HFF-Myc (cell line): ENCODE measurements around the gene GABRA6.

Source experiments
- DNase-seq: peaks from one replicate; pipeline ENCODE4 v3.0.0-alpha.2; 2011; ENCODE audit warnings: low read depth; ENCODE audit errors: extremely low read depth
- H3K4me3 ChIP-seq: replicated peaks from 2 replicates; pipeline ENCODE4 v1.5.1; 2011; ENCODE audit warnings: low read depth, mild to moderate bottlenecking, control low read depth, low read length
- TF ChIP-seq, protein P1 (sequence below): IDR thresholded peaks from 2 replicates; pipeline ENCODE4 v1.5.1; 2012; ENCODE audit warnings: mild to moderate bottlenecking, low read depth, low read length, control low read depth; ENCODE audit errors: missing control alignments

The GABRA6 gene

DNA sequence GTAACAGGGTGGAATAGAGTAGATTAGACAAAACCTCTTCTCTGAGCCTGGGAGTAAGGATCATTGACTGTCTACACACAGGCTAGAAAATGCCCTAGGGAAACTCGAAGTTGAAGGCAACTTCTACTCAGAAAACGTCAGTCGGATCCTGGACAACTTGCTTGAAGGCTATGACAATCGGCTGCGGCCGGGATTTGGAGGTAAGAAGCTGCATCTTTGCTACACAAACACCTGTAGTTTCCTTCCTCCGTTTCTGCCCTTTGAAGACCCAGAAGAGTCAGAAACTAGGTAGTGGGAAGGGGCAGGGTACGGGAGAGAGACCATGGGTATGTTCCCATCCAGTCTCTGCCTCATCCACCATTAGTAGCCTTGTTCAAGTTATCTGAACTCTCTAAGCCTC is 628 bp downstream of the GABRA6 start:
- no peak overlapping the region for H3K4me3 ChIP-seq
- TF ChIP-seq, protein P1, sequence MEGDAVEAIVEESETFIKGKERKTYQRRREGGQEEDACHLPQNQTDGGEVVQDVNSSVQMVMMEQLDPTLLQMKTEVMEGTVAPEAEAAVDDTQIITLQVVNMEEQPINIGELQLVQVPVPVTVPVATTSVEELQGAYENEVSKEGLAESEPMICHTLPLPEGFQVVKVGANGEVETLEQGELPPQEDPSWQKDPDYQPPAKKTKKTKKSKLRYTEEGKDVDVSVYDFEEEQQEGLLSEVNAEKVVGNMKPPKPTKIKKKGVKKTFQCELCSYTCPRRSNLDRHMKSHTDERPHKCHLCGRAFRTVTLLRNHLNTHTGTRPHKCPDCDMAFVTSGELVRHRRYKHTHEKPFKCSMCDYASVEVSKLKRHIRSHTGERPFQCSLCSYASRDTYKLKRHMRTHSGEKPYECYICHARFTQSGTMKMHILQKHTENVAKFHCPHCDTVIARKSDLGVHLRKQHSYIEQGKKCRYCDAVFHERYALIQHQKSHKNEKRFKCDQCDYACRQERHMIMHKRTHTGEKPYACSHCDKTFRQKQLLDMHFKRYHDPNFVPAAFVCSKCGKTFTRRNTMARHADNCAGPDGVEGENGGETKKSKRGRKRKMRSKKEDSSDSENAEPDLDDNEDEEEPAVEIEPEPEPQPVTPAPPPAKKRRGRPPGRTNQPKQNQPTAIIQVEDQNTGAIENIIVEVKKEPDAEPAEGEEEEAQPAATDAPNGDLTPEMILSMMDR, result no peak
- no peak for DNase-seq

DNA sequence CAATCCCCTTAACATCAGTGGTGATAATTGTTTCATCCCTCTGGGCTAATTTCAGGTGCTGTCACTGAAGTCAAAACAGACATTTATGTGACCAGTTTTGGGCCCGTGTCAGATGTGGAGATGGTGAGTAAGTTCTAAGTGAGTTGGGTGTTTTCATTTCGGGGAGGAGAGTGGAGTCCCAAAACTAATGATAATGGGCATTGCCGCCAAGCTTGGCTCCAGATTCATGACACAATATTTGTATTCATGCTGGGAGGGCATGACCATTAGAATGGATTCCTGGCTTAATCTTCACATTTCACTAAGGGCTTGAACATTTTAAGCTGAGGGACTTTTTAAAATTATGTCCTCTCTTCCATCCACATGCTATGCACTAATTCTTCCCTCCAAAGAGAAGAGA is 1.4 kb downstream of the GABRA6 start:
- no peak overlapping the region for H3K4me3 ChIP-seq
- no peak for DNase-seq
- TF ChIP-seq, protein P1, result no peak

DNA sequence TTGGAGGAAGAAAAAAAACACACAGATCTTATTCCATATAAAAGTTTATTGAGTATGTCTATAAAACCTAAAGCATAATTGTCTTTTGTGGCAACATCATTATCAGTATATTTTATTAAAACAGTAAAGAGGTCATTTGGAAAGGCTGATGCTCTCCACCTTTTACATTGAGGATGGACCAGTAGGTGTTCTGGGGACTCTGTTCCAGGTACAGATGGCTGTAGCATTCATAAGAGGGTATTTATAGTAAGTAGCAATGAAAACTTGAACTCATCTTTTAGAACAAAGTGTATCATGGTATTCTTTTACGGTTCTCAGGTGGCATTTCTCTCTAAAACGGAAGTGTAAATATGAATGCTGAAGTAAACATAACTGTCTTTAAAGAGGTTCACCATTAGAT is 1.8 kb downstream of the GABRA6 start:
- TF ChIP-seq, protein P1, result no peak
- DNase-seq, result no peak

DNA sequence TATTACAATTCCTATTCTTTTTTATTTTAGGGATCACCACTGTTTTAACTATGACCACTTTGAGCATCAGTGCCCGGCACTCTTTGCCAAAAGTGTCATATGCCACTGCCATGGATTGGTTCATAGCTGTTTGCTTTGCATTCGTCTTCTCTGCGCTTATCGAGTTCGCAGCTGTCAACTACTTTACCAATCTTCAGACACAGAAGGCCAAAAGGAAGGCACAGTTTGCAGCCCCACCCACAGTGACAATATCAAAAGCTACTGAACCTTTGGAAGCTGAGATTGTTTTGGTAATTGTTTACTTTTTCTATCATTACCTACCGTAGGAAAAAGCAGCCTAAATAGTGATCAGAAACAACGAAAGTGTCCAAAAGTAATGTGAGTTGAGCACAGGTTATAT is 6.4 kb downstream of the GABRA6 start:
- H3K4me3 ChIP-seq, result no peak overlapping the region
- TF ChIP-seq, protein P1, result no peak
- DNase-seq, result no peak

More for the DNA sequence above, 1.8 kb downstream of the GABRA6 start:
- H3K4me3 ChIP-seq, result no peak overlapping the region

DNA sequence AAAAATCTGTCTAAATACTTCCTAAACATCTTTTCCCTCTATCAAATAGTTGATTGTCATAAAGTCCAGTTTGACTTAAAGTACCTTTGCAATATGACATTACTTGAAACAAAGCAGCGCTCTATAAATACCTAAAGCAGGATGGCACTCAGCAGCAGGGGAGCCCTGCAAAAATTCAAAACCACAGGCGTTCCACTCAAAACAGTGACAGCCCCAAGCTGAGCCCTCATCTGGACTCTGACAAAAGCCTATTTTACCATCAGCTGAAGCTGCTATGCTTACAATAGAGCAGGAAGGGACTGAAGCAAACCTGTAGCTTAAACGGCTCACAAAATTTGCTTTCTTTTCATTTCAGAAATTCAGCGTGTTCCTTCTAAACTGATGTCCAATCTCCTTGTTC is 11.5 kb downstream of the GABRA6 start:
- H3K4me3 ChIP-seq, result no peak overlapping the region
- TF ChIP-seq, protein P1, result no peak
- no peak for DNase-seq

DNA sequence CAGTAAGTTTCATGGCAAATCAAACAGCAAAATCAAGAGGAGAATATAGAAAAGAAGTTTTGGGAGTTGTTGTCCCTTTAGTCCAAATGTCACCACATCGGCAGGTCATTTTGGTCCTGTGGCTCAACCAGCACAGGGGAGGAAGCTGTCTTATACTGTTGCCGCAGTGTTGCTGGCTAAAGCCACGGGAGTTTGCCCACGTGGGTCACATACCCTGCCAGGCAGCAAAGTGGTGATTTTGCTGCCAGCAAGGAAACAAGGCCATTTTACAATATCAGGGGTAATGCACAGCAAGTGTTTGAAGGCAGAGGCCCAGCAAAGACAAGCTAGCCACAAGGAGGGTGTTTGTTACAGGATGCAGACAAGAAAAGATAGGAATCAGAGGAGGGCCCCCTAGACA is 14.5 kb downstream of the GABRA6 start:
- H3K4me3 ChIP-seq, result no peak overlapping the region
- TF ChIP-seq, protein P1, result no peak
- no peak for DNase-seq

DNA sequence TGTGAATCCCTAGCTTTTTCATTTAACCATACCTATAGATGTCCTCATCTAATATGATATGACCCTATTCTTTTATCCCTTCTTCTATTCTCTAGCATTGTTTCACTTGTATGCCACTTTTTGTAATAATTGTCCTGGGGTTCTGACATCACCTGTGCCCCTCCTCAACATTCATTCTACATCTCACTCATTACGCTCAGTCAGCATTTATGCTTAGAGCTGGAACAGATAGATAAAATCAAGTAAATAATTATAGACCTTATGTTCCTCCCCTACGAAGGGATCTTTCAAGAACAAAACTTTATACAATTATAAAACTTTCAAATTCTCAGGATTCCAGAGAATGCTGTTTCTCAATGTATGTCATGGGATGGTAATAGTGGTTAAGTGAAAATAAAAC is 18.0 kb downstream of the GABRA6 start:
- no peak overlapping the region for H3K4me3 ChIP-seq
- DNase-seq, result no peak
- TF ChIP-seq, protein P1, result no peak
